Measurements from ENCODE around the gene PLEKHA4. TPM values are rescaled to one million over a fixed set of nuclear protein-coding genes. Genes with fewer than 3 reads are reported as not detected.

PLEKHA4 gene
- total and polyA plus RNA-seq, 9 of the 15 experiments (the other 6 are each of a cell fraction or from before 2014, with no cell fraction given): 0.07 to 30.8 (median 11.4) TPM

DNA sequence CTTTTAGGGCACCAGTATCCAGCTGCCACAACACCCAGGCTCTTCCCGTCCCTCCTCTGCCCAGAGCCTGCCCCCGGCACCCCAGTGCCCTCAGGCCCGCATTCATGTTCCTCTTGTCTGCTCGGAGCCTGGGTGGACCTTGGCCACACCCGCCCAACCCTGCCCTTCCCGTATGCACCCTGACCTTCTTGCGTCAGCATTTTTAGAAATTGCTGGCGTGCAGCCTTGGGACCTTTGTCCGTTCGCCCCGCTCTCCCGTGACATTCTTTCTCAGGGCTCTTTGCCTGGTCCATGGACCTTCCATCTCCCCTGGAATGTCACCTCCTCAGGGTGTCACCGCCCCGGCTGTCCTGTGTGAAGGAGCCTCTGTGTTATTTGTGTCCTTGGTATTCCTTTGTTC, 39.3 kb upstream of the PLEKHA4 start:
- Histone ChIP-seq H3K9me3 (replicated peaks; ENCODE audit: control insufficient read depth, insufficient read depth, low read depth, low read length) (no peaks in the 10 kb centered on the region), H3K27me3 (ENCODE audit: control insufficient read depth in 2 of 2, insufficient read depth in 2 of 2, low read length in 2 of 2) (no peaks in the 10 kb centered on the region), H3K36me3 (ENCODE audit: control insufficient read depth, insufficient read depth, low read length) (peaks cover 78% of the 10 kb centered on the region), H3K4me2 (ENCODE audit: insufficient read depth, low read length) (no peak overlapping the region), H3K9ac (ENCODE audit: insufficient read depth in 1 of 2, low read depth in 2 of 2, low read length in 2 of 2) (no peak overlapping the region), H2AFZ (ENCODE audit: low read depth, low read length) (no peak overlapping the region), H3K4me3 (no peak overlapping the region), H3K27ac (ENCODE audit: extremely low read depth, low read depth, low read length) (no peak overlapping the region), H3K79me2 (ENCODE audit: control insufficient read depth, insufficient read depth, low read length) (peaks cover 21% of the 10 kb centered on the region), H4K20me1 (replicated peaks; ENCODE audit: control insufficient read depth, insufficient read depth, low read length) (peaks cover 6% of the 10 kb centered on the region), H3K4me1 (replicated peaks in 1 of 2; ENCODE audit: control insufficient read depth in 2 of 2, insufficient read depth in 2 of 2, low read length in 2 of 2) (peaks cover 0 to 15% of the 10 kb centered on the region in 2 experiments; a peak in 2 of 5 replicates), H3K9me1 (ENCODE audit: control insufficient read depth, insufficient read depth, low read length) (no peaks in the 10 kb centered on the region)
- intact Hi-C loops (cut with micrococcal nuclease) (no loop called here), in situ Hi-C loops (cut with MboI) (no loop called here)
- BruUV-seq (replicated peaks): no TSS peak
- ATAC-seq (no peak), DNase-seq (ENCODE audit: extremely low read depth in 1 of 4, low spot score in 3 of 4) (peak in 1 of 4 experiments; percentile 4), FAIRE-seq (no peak)
- TF ChIP-seq IRF9 (tag; IDR thresholded peaks at IDR 0.05): no peak
- no peak for TF ChIP-seq HNRNPLL (IDR thresholded peaks at IDR 0.05; ENCODE audit: low read depth, low read length, poor library complexity, severe bottlenecking)
- TF ChIP-seq, protein P1, sequence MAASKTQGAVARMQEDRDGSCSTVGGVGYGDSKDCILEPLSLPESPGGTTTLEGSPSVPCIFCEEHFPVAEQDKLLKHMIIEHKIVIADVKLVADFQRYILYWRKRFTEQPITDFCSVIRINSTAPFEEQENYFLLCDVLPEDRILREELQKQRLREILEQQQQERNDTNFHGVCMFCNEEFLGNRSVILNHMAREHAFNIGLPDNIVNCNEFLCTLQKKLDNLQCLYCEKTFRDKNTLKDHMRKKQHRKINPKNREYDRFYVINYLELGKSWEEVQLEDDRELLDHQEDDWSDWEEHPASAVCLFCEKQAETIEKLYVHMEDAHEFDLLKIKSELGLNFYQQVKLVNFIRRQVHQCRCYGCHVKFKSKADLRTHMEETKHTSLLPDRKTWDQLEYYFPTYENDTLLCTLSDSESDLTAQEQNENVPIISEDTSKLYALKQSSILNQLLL (CRISPR knock-in tag; IDR thresholded peaks at IDR 0.05; ENCODE audit: borderline replicate concordance): no peak
- TF ChIP-seq IRF1 (CRISPR knock-in tag; IDR thresholded peaks at IDR 0.05; ENCODE audit: borderline replicate concordance): no peak
- no peak for TF ChIP-seq SRSF3 (IDR thresholded peaks at IDR 0.05; ENCODE audit: insufficient read depth, low read length)
- peak; percentile 39; the same call in 1 of the 2 replicates for TF ChIP-seq RBFOX2 (IDR thresholded peaks at IDR 0.05; ENCODE audit: low read depth, low read length)
- TF ChIP-seq NCOR1 (IDR thresholded peaks at IDR 0.05): no peak
- 0 out of 2 replicates have a peak, but pooled peaks have one; percentile 10 for TF ChIP-seq POLR2G (IDR thresholded peaks at IDR 0.05; ENCODE audit: low read depth, low read length)
- no peak for TF ChIP-seq HEY1 (CRISPR knock-in tag; IDR thresholded peaks at IDR 0.05; ENCODE audit: borderline replicate concordance)
- POLR2A ChIA-PET: no interaction called here
- WGBS (ENCODE audit: insufficient coverage, low coverage, missing lambda C conversion rate): 92% methylated on average over 14 of the region's 14 CpGs
- CTCF ChIA-PET (ENCODE audit: low intra/inter-chr PET ratio): no interaction called here
